CD4-positive, alpha-beta T cell treated with Interleukin-4 for 1 hour (primary cell): ENCODE data around the gene PHETA2.
"Not testable (repeated sequence)": the region's sequence is repeated elsewhere in the genome, so short reads cannot be mapped to it uniquely, and the experiment has no call there.

ENCODE experiments used
- DNase-seq, 2 donors: peaks; one replicate each; pipeline ENCODE4 v3.0.0-alpha.2; 2020 to 2022

Gene PHETA2

DNA sequence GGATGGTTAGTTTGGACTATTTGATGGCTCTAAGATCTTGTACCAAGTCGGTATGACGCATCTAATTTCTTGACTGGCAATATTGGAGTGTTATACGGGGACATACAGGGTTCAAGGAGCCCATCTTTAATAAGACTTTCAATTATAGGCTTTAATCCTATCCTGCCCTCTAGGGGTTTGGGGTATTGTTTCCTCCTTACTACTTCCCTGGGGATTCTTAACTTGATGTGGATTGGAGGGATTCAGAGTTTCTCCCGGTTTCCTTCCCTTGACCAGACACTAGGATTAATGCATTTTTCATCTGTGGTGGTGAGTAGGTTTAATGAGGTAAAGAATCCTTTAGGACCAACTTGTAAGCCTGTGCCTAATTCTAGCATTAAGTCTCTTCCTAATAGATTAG is 37.8 kb downstream of the PHETA2 start:
- DNase-seq, result no peak

GRCh38 chr22:42112793-42113192 is 38.7 kb downstream of the PHETA2 start:
- DNase-seq, result not testable (repeated sequence)

- no peak for DNase-seq
Observed at GRCh38 chr22:42114721-42115120, 40.7 kb downstream of the PHETA2 start.

DNA sequence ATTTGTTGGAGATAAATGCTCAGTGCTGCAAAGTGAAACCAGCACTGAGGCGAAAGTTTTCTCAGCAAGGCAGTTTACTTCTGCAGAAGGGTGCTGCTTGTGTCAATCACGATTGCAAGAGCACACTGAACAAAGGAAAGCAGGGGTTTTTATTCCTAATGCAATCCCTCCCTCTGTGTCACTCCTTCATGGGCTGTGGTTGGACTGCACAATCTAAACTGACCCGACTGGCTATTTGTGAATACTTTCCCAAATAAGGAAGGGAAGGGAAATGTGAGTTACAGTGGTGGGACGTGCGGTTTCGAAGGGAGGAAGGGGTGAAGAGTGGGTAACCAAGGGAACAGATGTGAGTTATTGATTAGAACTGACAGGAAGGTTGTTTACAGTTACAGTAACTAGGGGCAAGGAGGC is 41.4 kb downstream of the PHETA2 start:
- DNase-seq, result not testable (repeated sequence)

GRCh38 chr22:42116848-42117424 is 42.9 kb downstream of the PHETA2 start:
- DNase-seq, result no peak

DNA sequence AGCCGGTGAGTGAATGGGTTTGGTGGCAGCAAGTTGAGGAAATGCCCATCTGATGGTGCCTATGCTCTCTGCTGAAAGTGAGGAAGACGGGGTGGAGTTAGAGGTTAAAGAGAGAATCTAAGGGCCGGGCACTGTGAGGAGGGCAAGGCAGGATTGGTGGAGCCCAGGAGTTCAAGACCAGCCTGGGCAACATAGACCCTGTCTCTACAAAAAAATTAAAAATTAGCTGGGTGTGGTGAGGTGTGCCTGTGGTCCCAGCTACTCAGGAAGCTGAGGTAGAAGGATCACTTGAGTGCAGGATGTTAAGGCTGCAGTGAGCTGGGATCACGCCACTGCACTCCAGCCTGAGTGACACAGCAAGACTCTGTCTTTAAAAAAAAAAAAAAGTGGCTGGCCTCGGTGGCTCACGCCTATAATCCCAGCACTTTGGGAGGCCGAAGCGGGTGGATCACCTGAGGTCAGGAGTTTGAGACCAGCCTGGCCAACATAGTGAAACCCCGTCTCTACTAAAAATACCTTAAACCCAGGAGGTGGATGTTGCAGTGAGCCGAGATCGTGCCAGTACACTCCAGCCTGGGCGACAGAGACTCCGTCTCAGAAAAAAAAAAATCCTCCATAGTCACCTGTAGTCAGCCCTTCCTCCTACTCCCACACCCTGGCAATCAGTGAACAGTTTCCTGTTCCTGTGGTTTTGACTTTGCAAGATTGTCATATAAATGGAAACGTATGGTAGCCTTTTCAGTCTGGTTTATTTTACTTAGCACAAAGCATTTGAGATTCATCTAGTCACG is 46.4 kb downstream of the PHETA2 start:
- DNase-seq, result peak in 1 of 2 donors; percentile 60

- not testable (repeated sequence) for DNase-seq
Observed at GRCh38 chr22:42123529-42123928, 49.5 kb downstream of the PHETA2 start.

DNA sequence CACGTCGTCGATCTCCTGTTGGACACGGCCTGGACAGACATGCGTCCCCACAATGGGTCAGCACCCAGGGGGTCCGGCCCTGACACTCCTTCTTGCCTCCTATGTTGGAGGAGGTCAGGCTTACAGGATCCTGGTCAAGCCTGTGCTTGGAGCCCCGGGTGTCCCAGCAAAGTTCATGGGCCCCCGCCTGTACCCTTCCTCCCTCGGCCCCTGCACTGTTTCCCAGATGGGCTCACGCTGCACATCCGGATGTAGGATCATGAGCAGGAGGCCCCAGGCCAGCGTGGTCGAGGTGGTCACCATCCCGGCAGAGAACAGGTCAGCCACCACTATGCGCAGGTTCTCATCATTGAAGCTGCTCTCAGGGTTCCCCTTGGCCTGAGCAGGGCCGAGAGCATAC is 53.6 kb downstream of the PHETA2 start:
- DNase-seq, result no peak

- not testable (repeated sequence) for DNase-seq
Observed at GRCh38 chr22:42128007-42128406, 54.0 kb downstream of the PHETA2 start.
